ENCODE results near the gene PTPRN2. TPM values are rescaled to one million over a fixed set of nuclear protein-coding genes. Genes with fewer than 3 reads are reported as not detected.

Gene PTPRN2
- 1.6 and 1.9 TPM in 2 replicates for total RNA-seq

GRCh38 chr7:158587162-158588084 is at the start of gene PTPRN2:
Gene PTPRN2, minus strand, starts transcription at chr7:158587823.

Other genes with a start within 250 kb of the PTPRN2 start
- gene NCAPG2, start 117.0 kb upstream of the PTPRN2 start, total RNA-seq = 23.8 and 26.1 TPM in 2 replicates
- 42.7 and 49.3 TPM in 2 replicates for gene ESYT2, start 241.7 kb upstream of the PTPRN2 start, total RNA-seq